ENCODE measurements around the gene HSPA12B. TPM values are rescaled to one million over a fixed set of nuclear protein-coding genes. Genes with fewer than 3 reads are reported as not detected.

The HSPA12B gene
- polyA plus RNA-seq, 1 experiment: 0.05 TPM

GRCh38 chr20:3744037-3744436, 11.6 kb downstream of the HSPA12B start:
- Histone ChIP-seq H3K4me3 (ENCODE audit: low read depth, low read length) (no peak overlapping the region), H3K9me3 (ENCODE audit: control insufficient read depth, insufficient read depth, low read length) (peaks cover 10% of the 10 kb centered on the region; the same call in 1 of the 2 replicates), H3K27me3 (ENCODE audit: control insufficient read depth, insufficient read depth, low read length) (peaks cover 7% of the 10 kb centered on the region), H3K27ac (ENCODE audit: low read depth, low read length) (no peak overlapping the region)
- TF ChIP-seq, protein P1, sequence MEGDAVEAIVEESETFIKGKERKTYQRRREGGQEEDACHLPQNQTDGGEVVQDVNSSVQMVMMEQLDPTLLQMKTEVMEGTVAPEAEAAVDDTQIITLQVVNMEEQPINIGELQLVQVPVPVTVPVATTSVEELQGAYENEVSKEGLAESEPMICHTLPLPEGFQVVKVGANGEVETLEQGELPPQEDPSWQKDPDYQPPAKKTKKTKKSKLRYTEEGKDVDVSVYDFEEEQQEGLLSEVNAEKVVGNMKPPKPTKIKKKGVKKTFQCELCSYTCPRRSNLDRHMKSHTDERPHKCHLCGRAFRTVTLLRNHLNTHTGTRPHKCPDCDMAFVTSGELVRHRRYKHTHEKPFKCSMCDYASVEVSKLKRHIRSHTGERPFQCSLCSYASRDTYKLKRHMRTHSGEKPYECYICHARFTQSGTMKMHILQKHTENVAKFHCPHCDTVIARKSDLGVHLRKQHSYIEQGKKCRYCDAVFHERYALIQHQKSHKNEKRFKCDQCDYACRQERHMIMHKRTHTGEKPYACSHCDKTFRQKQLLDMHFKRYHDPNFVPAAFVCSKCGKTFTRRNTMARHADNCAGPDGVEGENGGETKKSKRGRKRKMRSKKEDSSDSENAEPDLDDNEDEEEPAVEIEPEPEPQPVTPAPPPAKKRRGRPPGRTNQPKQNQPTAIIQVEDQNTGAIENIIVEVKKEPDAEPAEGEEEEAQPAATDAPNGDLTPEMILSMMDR (IDR thresholded peaks at IDR 0.05; ENCODE audit: low read depth, low read length): no peak
- POLR2A ChIA-PET: no interaction called here
- CTCF ChIA-PET: interaction anchor here (1.0 to 1.8 kb wide), 4 partner anchors 9 to 33 kb away, joined by 3 to 7 read pairs (median 3); no protein-coding TSS in a partner anchor
- DNase-seq (ENCODE audit: low read depth, low spot score): no peak

- ChIA-PET POLR2A (interaction anchor here (0.9 kb wide), 1 partner anchor 9 kb away, joined by 3 read pairs; no protein-coding TSS in a partner anchor), CTCF (interaction anchor here (1.4 kb wide), 1 partner anchor 38 kb away, joined by 4 read pairs; no protein-coding TSS in a partner anchor)
- DNase-seq (ENCODE audit: low read depth, low spot score): no peak
- no peak overlapping the region for H3K27ac ChIP-seq (ENCODE audit: low read depth, low read length)
- TF ChIP-seq, protein P1 (IDR thresholded peaks at IDR 0.05; ENCODE audit: low read depth, low read length): no peak
- H3K27me3 ChIP-seq (ENCODE audit: control insufficient read depth, insufficient read depth, low read length): peaks cover 7% of the 10 kb centered on the region
- no peak overlapping the region for H3K4me3 ChIP-seq (ENCODE audit: low read depth, low read length)
- peaks cover 11% of the 10 kb centered on the region; the same call in 1 of the 2 replicates for H3K9me3 ChIP-seq (ENCODE audit: control insufficient read depth, insufficient read depth, low read length)
These were observed 12.6 kb downstream of the HSPA12B start for GRCh38 chr20:3744806-3745685.

DNA sequence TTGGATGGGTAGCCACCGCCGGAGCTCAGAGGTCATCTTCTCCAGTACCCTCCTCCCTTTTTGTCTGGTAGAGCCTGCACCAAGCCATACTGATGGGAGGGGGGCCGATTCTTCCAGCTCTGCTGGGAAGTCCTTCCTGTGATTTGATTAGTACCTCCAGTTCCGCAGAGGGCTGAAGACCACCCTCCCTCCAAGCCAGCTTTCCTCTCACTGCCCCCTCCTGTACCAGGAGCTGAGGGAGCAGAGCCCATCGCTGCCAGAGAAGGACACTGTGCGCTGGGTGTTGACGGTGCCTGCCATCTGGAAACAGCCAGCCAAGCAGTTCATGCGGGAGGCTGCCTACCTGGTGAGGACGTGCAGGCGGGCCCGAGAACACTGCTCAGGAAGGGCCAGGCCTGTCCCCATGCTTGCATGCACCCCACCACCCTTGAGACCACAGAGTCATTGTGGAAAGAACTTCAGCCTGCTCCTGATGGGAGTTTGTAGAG, 13.2 kb downstream of the HSPA12B start:
- ChIA-PET POLR2A (interaction anchor here (0.9 kb wide), 1 partner anchor 10 kb away, joined by 3 read pairs; no protein-coding TSS in a partner anchor), CTCF (interaction anchor here (1.4 kb wide), 1 partner anchor 38 kb away, joined by 4 read pairs; no protein-coding TSS in a partner anchor)
- no peak for DNase-seq (ENCODE audit: low read depth, low spot score)
- Histone ChIP-seq H3K27me3 (ENCODE audit: control insufficient read depth, insufficient read depth, low read length) (peaks cover 3% of the 10 kb centered on the region), H3K9me3 (ENCODE audit: control insufficient read depth, insufficient read depth, low read length) (peaks cover 14% of the 10 kb centered on the region; the same call in 1 of the 2 replicates), H3K27ac (ENCODE audit: low read depth, low read length) (no peak overlapping the region), H3K4me3 (ENCODE audit: low read depth, low read length) (no peak overlapping the region)
- TF ChIP-seq, protein P1 (IDR thresholded peaks at IDR 0.05; ENCODE audit: low read depth, low read length): no peak

- TF ChIP-seq, protein P1 (IDR thresholded peaks at IDR 0.05; ENCODE audit: low read depth, low read length): no peak
- POLR2A ChIA-PET: no interaction called here
- no peak overlapping the region for H3K4me3 ChIP-seq (ENCODE audit: low read depth, low read length)
These were observed 15.0 kb downstream of the HSPA12B start for GRCh38 chr20:3747471-3747870.

More at GRCh38 chr20:3747471-3747870, 15.0 kb downstream of the HSPA12B start:
- Histone ChIP-seq H3K27ac (ENCODE audit: low read depth, low read length) (no peak overlapping the region), H3K27me3 (ENCODE audit: control insufficient read depth, insufficient read depth, low read length) (no peaks in the 10 kb centered on the region), H3K9me3 (ENCODE audit: control insufficient read depth, insufficient read depth, low read length) (peaks cover 14% of the 10 kb centered on the region; the same call in 1 of the 2 replicates)
- CTCF ChIA-PET: interaction anchor here (1.3 kb wide), 1 partner anchor 73 kb away, joined by 5 read pairs; the partner anchor contains the start of gene AP5S1
- no peak for DNase-seq (ENCODE audit: low read depth, low spot score)
